ENCODE measurements around the gene ZMIZ2.
"Not testable (repeated sequence)": the region's sequence is repeated elsewhere in the genome, so short reads cannot be mapped to it uniquely, and the experiment has no call there.

The ZMIZ2 gene

GRCh38 chr7:44711528-44711927 lies 37.1 kb upstream of the ZMIZ2 start:
- H3K27ac ChIP-seq (ENCODE audit: low read length) = no peak overlapping the region
- no peaks in the 10 kb centered on the region for H3K9me3 ChIP-seq (ENCODE audit: control insufficient read depth in 1 of 2, low read length in 2 of 2)
- H3K4me3 ChIP-seq (ENCODE audit: low read depth in 1 of 2, low read length in 2 of 2) = no peak overlapping the region
- H3K4me1 ChIP-seq (ENCODE audit: control insufficient read depth in 1 of 2, insufficient read depth in 2 of 2, low read length in 2 of 2) = no peaks in the 10 kb centered on the region
- peaks cover 24 to 36% of the 10 kb centered on the region in 2 donors for H3K36me3 ChIP-seq (ENCODE audit: control insufficient read depth in 1 of 2, insufficient read depth in 2 of 2, low read length in 2 of 2)
- no peaks in the 10 kb centered on the region for H3K27me3 ChIP-seq (ENCODE audit: low read depth, low read length)

- no peaks in the 10 kb centered on the region for H3K4me1 ChIP-seq (ENCODE audit: control insufficient read depth in 1 of 2, insufficient read depth in 2 of 2, low read length in 2 of 2)
- H3K9me3 ChIP-seq (ENCODE audit: control insufficient read depth in 1 of 2, low read length in 2 of 2) = no peaks in the 10 kb centered on the region
- H3K36me3 ChIP-seq (ENCODE audit: control insufficient read depth in 1 of 2, insufficient read depth in 2 of 2, low read length in 2 of 2) = peaks cover 21 to 33% of the 10 kb centered on the region in 2 donors
- no peak overlapping the region for H3K27ac ChIP-seq (ENCODE audit: low read length)
- H3K27me3 ChIP-seq (ENCODE audit: low read depth, low read length) = no peaks in the 10 kb centered on the region
- H3K4me3 ChIP-seq (ENCODE audit: low read depth in 1 of 2, low read length in 2 of 2) = no peak overlapping the region
Observed at GRCh38 chr7:44712012-44712411, 36.6 kb upstream of the ZMIZ2 start.

- no peak overlapping the region for H3K27ac ChIP-seq (ENCODE audit: low read length)
- H3K27me3 ChIP-seq (ENCODE audit: low read depth, low read length) = no peaks in the 10 kb centered on the region
- peaks cover 13 to 21% of the 10 kb centered on the region in 2 donors for H3K36me3 ChIP-seq (ENCODE audit: control insufficient read depth in 1 of 2, insufficient read depth in 2 of 2, low read length in 2 of 2)
- H3K9me3 ChIP-seq (ENCODE audit: control insufficient read depth in 1 of 2, low read length in 2 of 2) = no peaks in the 10 kb centered on the region
- H3K4me1 ChIP-seq (ENCODE audit: control insufficient read depth in 1 of 2, insufficient read depth in 2 of 2, low read length in 2 of 2) = no peaks in the 10 kb centered on the region
- no peak overlapping the region for H3K4me3 ChIP-seq (ENCODE audit: low read depth in 1 of 2, low read length in 2 of 2)
Observed at GRCh38 chr7:44713141-44713540, 35.5 kb upstream of the ZMIZ2 start.

DNA sequence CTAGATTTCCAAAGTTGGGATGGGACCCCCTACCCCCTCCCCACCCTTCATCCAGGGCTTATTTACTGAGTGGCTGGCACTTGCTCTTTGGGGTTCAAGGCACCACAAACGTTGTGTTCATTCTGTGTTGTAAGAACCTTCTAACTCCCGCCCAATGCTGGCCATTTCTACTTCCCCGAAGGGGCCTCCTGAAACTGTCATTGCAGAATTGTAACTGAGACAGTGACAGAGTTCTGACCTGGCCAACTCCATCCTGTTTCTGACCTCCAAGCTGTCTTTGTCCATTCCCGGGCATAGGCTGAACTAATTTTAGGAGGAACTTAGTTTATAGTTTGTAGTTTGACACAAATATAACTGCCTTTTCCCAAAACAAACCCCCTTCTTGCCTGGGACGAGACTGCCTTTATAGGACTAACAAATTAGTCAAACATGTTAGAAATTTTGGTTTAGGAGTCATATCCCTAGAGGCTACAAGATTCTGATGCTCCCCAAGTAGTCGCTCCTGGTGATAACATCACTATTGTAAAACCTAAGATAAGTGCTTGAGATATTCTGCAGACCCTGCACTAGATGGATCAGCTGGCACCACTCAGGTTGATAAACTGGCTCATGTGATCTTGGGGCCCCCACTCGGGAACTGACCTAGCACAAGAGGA lies 34.8 kb upstream of the ZMIZ2 start:
- H3K27me3 ChIP-seq (ENCODE audit: low read depth, low read length) = no peaks in the 10 kb centered on the region
- H3K27ac ChIP-seq (ENCODE audit: low read length) = no peak overlapping the region
- no peak overlapping the region for H3K4me3 ChIP-seq (ENCODE audit: low read depth in 1 of 2, low read length in 2 of 2)
- no peaks in the 10 kb centered on the region for H3K9me3 ChIP-seq (ENCODE audit: control insufficient read depth in 1 of 2, low read length in 2 of 2)
- no peaks in the 10 kb centered on the region for H3K4me1 ChIP-seq (ENCODE audit: control insufficient read depth in 1 of 2, insufficient read depth in 2 of 2, low read length in 2 of 2)
- H3K36me3 ChIP-seq (ENCODE audit: control insufficient read depth in 1 of 2, insufficient read depth in 2 of 2, low read length in 2 of 2) = peaks cover 9 to 15% of the 10 kb centered on the region in 2 donors

DNA sequence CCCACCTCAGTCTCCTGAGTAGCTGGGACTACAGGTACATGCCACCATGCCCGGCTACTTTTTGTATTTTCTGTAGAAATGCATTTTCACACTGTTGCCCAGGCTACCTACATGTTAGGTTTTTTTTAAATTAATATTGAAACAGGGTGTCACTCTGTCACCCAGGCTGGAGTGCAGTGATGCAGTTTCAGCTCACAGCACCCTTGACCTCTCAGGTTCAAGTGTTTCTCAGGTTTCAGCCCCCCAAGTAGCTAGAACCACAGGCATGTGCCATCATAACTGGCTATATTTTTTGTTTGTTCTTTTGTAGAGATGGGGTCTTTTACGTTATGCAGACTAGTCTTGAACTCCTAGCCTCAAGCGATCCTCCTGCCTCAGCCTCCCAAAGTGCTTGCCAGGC lies 32.4 kb upstream of the ZMIZ2 start:
- H3K9me3 ChIP-seq (ENCODE audit: control insufficient read depth in 1 of 2, low read length in 2 of 2) = no peaks in the 10 kb centered on the region
- no peaks in the 10 kb centered on the region for H3K4me1 ChIP-seq (ENCODE audit: control insufficient read depth in 1 of 2, insufficient read depth in 2 of 2, low read length in 2 of 2)
- no peak overlapping the region for H3K27ac ChIP-seq (ENCODE audit: low read length)
- H3K4me3 ChIP-seq (ENCODE audit: low read depth in 1 of 2, low read length in 2 of 2) = no peak overlapping the region
- H3K27me3 ChIP-seq (ENCODE audit: low read depth, low read length) = no peaks in the 10 kb centered on the region
- H3K36me3 ChIP-seq (ENCODE audit: control insufficient read depth in 1 of 2, insufficient read depth in 2 of 2, low read length in 2 of 2) = no peaks in the 10 kb centered on the region

- Histone ChIP-seq H3K27me3 (ENCODE audit: low read depth, low read length) (no peaks in the 10 kb centered on the region), H3K4me3 (ENCODE audit: low read depth in 1 of 2, low read length in 2 of 2) (no peak overlapping the region), H3K9me3 (ENCODE audit: control insufficient read depth in 1 of 2, low read length in 2 of 2) (no peaks in the 10 kb centered on the region), H3K4me1 (ENCODE audit: control insufficient read depth in 1 of 2, insufficient read depth in 2 of 2, low read length in 2 of 2) (no peaks in the 10 kb centered on the region), H3K36me3 (ENCODE audit: control insufficient read depth in 1 of 2, insufficient read depth in 2 of 2, low read length in 2 of 2) (no peaks in the 10 kb centered on the region), H3K27ac (ENCODE audit: low read length) (no peak overlapping the region)
Observed at GRCh38 chr7:44720301-44720700, 28.3 kb upstream of the ZMIZ2 start.

GRCh38 chr7:44724276-44724675 lies 24.4 kb upstream of the ZMIZ2 start:
- Histone ChIP-seq H3K4me3 (ENCODE audit: low read depth in 1 of 2, low read length in 2 of 2) (no peak overlapping the region), H3K27ac (ENCODE audit: low read length) (no peak overlapping the region), H3K27me3 (ENCODE audit: low read depth, low read length) (no peaks in the 10 kb centered on the region), H3K36me3 (ENCODE audit: control insufficient read depth in 1 of 2, insufficient read depth in 2 of 2, low read length in 2 of 2) (no peaks in the 10 kb centered on the region), H3K9me3 (ENCODE audit: control insufficient read depth in 1 of 2, low read length in 2 of 2) (no peaks in the 10 kb centered on the region), H3K4me1 (ENCODE audit: control insufficient read depth in 1 of 2, insufficient read depth in 2 of 2, low read length in 2 of 2) (no peaks in the 10 kb centered on the region)

- H3K4me3 ChIP-seq (ENCODE audit: low read depth in 1 of 2, low read length in 2 of 2); H3K27ac ChIP-seq (ENCODE audit: low read length); H3K27me3 ChIP-seq (ENCODE audit: low read depth, low read length); H3K4me1 ChIP-seq (ENCODE audit: control insufficient read depth in 1 of 2, insufficient read depth in 2 of 2, low read length in 2 of 2); H3K9me3 ChIP-seq (ENCODE audit: control insufficient read depth in 1 of 2, low read length in 2 of 2); H3K36me3 ChIP-seq (ENCODE audit: control insufficient read depth in 1 of 2, insufficient read depth in 2 of 2, low read length in 2 of 2): not testable (repeated sequence)
Observed at GRCh38 chr7:44726250-44726649, 22.4 kb upstream of the ZMIZ2 start.

DNA sequence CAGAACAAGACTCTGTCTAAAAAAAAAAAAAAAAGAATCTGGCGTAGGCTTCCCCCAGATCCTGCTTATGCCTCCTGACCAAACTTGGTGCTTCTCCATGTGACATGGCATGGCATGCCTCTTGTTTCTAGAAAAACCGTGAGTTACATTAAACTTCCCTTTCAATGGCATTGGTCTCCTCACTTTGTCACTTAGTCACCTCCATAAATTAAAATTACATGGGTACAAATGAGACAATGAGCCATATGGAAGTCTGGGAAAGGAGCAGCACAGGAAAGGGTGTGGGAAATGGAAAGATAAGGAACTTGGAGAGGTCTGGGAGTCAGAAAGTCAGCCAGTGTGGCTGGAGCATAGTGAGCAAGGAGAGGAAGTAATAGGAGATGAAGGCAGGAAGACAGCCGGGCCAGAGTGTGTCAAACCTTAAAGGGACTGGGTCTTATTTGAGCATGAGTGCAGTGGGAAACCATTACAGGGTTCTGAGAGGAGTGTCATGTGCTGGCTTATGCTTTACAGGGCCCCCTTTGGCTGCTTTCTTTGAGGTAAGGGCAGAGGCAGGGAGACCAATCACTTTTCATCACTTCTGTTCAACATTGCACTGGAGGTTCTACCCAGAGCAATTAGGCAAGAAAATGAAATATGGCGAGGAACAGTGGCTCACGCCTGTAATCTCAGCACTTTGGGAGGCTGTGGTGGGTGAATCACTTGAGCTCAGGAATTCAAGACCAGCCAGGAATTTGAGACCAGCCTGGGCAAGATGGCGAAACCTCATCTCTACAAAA lies 21.3 kb upstream of the ZMIZ2 start:
- H3K36me3 ChIP-seq (ENCODE audit: control insufficient read depth in 1 of 2, insufficient read depth in 2 of 2, low read length in 2 of 2) = no peaks in the 10 kb centered on the region
- H3K27me3 ChIP-seq (ENCODE audit: low read depth, low read length) = no peaks in the 10 kb centered on the region
- no peaks in the 10 kb centered on the region for H3K4me1 ChIP-seq (ENCODE audit: control insufficient read depth in 1 of 2, insufficient read depth in 2 of 2, low read length in 2 of 2)
- H3K9me3 ChIP-seq (ENCODE audit: control insufficient read depth in 1 of 2, low read length in 2 of 2) = no peaks in the 10 kb centered on the region
- H3K4me3 ChIP-seq (ENCODE audit: low read depth in 1 of 2, low read length in 2 of 2) = no peak overlapping the region
- peak overlapping the region; percentile 21 for H3K27ac ChIP-seq (ENCODE audit: low read length)

GRCh38 chr7:44727937-44728262 lies 20.7 kb upstream of the ZMIZ2 start:
- Histone ChIP-seq H3K27ac (ENCODE audit: low read length) (no peak overlapping the region), H3K4me3 (ENCODE audit: low read depth in 1 of 2, low read length in 2 of 2) (no peak overlapping the region), H3K27me3 (ENCODE audit: low read depth, low read length) (no peaks in the 10 kb centered on the region), H3K4me1 (ENCODE audit: control insufficient read depth in 1 of 2, insufficient read depth in 2 of 2, low read length in 2 of 2) (no peaks in the 10 kb centered on the region), H3K36me3 (ENCODE audit: control insufficient read depth in 1 of 2, insufficient read depth in 2 of 2, low read length in 2 of 2) (no peaks in the 10 kb centered on the region), H3K9me3 (ENCODE audit: control insufficient read depth in 1 of 2, low read length in 2 of 2) (no peaks in the 10 kb centered on the region)

DNA sequence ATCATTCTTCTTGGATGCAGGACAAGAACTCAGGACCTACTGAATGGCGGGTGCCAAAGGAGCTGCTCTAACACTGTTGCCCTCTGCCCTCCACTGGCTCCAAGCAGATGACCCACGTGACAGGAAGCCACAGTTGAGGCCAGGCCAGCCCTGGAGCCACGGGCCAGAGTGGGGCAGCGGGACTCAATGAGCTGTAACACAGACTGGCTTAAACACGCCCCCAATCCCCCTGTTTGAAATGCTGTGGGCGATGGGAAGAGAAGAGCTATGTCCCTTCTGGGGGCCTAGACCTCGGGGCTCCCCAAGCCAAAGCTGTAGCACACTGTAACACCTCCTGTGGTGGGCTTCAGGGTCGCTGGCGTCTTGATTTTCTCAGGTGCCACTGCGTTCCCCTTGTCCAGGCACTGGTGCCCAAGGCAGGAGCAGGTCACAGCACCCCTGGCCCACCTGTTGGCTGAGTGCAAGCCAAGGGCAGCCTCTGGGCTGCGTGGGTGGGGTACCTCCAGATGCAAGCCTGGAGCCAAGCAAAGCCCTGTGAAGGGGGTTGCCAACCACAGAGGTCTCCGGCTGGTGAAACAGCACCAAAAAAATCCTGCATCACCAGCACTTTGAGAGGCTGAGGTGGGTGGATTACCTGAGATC lies 18.6 kb upstream of the ZMIZ2 start:
- Histone ChIP-seq H3K4me3 (ENCODE audit: low read depth in 1 of 2, low read length in 2 of 2) (no peak overlapping the region), H3K4me1 (ENCODE audit: control insufficient read depth in 1 of 2, insufficient read depth in 2 of 2, low read length in 2 of 2) (no peaks in the 10 kb centered on the region), H3K9me3 (ENCODE audit: control insufficient read depth in 1 of 2, low read length in 2 of 2) (no peaks in the 10 kb centered on the region), H3K27me3 (ENCODE audit: low read depth, low read length) (no peaks in the 10 kb centered on the region), H3K27ac (ENCODE audit: low read length) (no peak overlapping the region), H3K36me3 (ENCODE audit: control insufficient read depth in 1 of 2, insufficient read depth in 2 of 2, low read length in 2 of 2) (no peaks in the 10 kb centered on the region)

Data from muscle layer of duodenum (tissue), 2 donors.